SK-N-SH (cell line): ENCODE results near the gene PNLIPRP1. TPM values are rescaled to one million over a fixed set of nuclear protein-coding genes. Genes with fewer than 3 reads are reported as not detected.

Experiments
- CTCF ChIA-PET: fragments of 300-600, 350-600 bp; formaldehyde crosslinking; extraction: SDS; loops from one replicate; lab custom pipeline; 2021; lab: Yijun Ruan, JAX
- POLR2A ChIA-PET: fragments of 350-600 bp; sonication (Branson Sonifier 250); formaldehyde crosslinking; extraction: SDS; loops from one replicate; lab custom pipeline; 2020; ENCODE audit warnings: antibody characterized with exemption, inconsistent platforms; lab: Yijun Ruan, JAX
- DNase-seq: peaks from one replicate; pipeline ENCODE4 v3.0.0; 2012
- H2AFZ ChIP-seq: fragments of 200-600 bp; sonication (generic); 2 replicates; pipeline ENCODE4 v1.8.1; 2016; ENCODE audit warnings: antibody characterized with exemption, mild to moderate bottlenecking, low read depth
- H3F3A ChIP-seq: fragments of 200-600 bp; sonication (generic); replicated peaks from 2 replicates; pipeline ENCODE3; 2016; ENCODE audit warnings: antibody characterized with exemption, mild to moderate bottlenecking; ENCODE audit not compliant: insufficient read depth
- H3K27ac ChIP-seq, 2 experiments: fragments of 200-500 bp in 1 of 2; fragments of 200-600 bp in 1 of 2; sonication (Bioruptor generic) in 1 of 2; sonication (generic), shearing (Covaris generic) in 1 of 2; 2 replicates each; pipeline versions ENCODE4 v1.5.1 to v1.6.1; 2014 to 2016; ENCODE audit warnings: low read depth in 2 of 2, inconsistent platforms in 1 of 2, low read length in 1 of 2, mild to moderate bottlenecking in 1 of 2, mixed read lengths in 1 of 2
- H3K27me3 ChIP-seq: fragments of 200-600 bp; sonication (generic), shearing (Covaris generic); 2 replicates; pipeline ENCODE4 v1.6.1; 2016; ENCODE audit warnings: mixed run types; ENCODE audit not compliant: insufficient read depth
- H3K36me3 ChIP-seq, 2 experiments: fragments of 200-500 bp in 1 of 2; fragments of 200-600 bp in 1 of 2; sonication (Bioruptor generic) in 1 of 2; sonication (generic) in 1 of 2; replicated peaks in 1 of 2; 2 replicates each; pipeline versions ENCODE3 to v1.5.1; 2014 to 2016; ENCODE audit warnings: low read length in 1 of 2, mild to moderate bottlenecking in 1 of 2; ENCODE audit not compliant: insufficient read depth in 2 of 2, control insufficient read depth in 1 of 2
- H3K4me1 ChIP-seq, 2 experiments: fragments of 200-500 bp in 1 of 2; fragments of 200-600 bp in 1 of 2; sonication (Bioruptor generic) in 1 of 2; sonication (generic), shearing (Covaris generic) in 1 of 2; 2 replicates each; pipeline versions ENCODE4 v1.5.1 to v1.6.1; 2014 to 2016; ENCODE audit warnings: low read depth in 1 of 2, low read length in 1 of 2, mixed run types in 1 of 2; ENCODE audit not compliant: insufficient read depth in 2 of 2, control insufficient read depth in 1 of 2
- H3K4me2 ChIP-seq: fragments of 200-600 bp; sonication (generic), shearing (Covaris generic); 2 replicates; pipeline ENCODE4 v1.6.1; 2017; ENCODE audit warnings: mixed run types
- H3K4me3 ChIP-seq, 2 experiments: fragments of 200-500 bp in 1 of 2; fragments of 200-600 bp in 1 of 2; sonication (Bioruptor generic) in 1 of 2; sonication (generic), shearing (Covaris generic) in 1 of 2; 2 replicates each; pipeline versions ENCODE4 v1.5.1 to v1.8.1; 2014 to 2016; ENCODE audit warnings: low read depth in 2 of 2, inconsistent platforms in 1 of 2, low read length in 1 of 2, mild to moderate bottlenecking in 1 of 2, mixed read lengths in 1 of 2, moderate library complexity in 1 of 2
- H3K79me2 ChIP-seq: fragments of 200-600 bp; sonication (generic); 2 replicates; pipeline ENCODE4 v1.8.1; 2017; ENCODE audit warnings: mild to moderate bottlenecking; ENCODE audit not compliant: insufficient read depth
- H3K9ac ChIP-seq: fragments of 200-600 bp; sonication (generic); 2 replicates; pipeline ENCODE4 v1.6.1; 2017; ENCODE audit warnings: mixed run types
- H3K9me2 ChIP-seq: fragments of 200-600 bp; sonication (generic); 2 replicates; pipeline ENCODE4 v1.6.1; 2017; ENCODE audit warnings: mixed run types
- H3K9me3 ChIP-seq: fragments of 200-600 bp; sonication (generic); 2 replicates; pipeline ENCODE4 v1.6.1; 2017; ENCODE audit warnings: mixed run types, mild to moderate bottlenecking, moderate library complexity
- H4K20me1 ChIP-seq: fragments of 200-600 bp; sonication (generic); 2 replicates; pipeline ENCODE4 v1.6.1; 2017; ENCODE audit warnings: mild to moderate bottlenecking, mixed run types; ENCODE audit not compliant: insufficient read depth
- EP300 ChIP-seq, 2 experiments: IDR thresholded peaks; 2 replicates each; pipeline versions ENCODE4 v1.4.0 to v1.6.1; 2012; ENCODE audit warnings: borderline replicate concordance in 1 of 2, low read depth in 1 of 2, low read length in 1 of 2
- EZH2phosphoT487 ChIP-seq: fragments of 200-600 bp; sonication (generic); IDR thresholded peaks from 2 replicates; pipeline ENCODE4 v1.6.1; 2017; ENCODE audit warnings: low read depth, mixed run types, mild to moderate bottlenecking, antibody characterized with exemption, moderate library complexity, borderline replicate concordance
- FOXJ3 ChIP-seq: sonication (generic); formaldehyde crosslinking; IDR thresholded peaks from 2 replicates; pipeline ENCODE4 v1.5.1; 2020; ENCODE audit warnings: mild to moderate bottlenecking, missing genetic modification reagents
- GABPA ChIP-seq: IDR thresholded peaks from 2 replicates; pipeline ENCODE4 v1.4.0; 2012; ENCODE audit warnings: low read depth, mild to moderate bottlenecking
- GATA2 ChIP-seq: sonication (generic); formaldehyde crosslinking; IDR thresholded peaks from 2 replicates; pipeline ENCODE4 v1.5.0; 2020; ENCODE audit warnings: mild to moderate bottlenecking, missing genetic modification reagents
- NFIC ChIP-seq: IDR thresholded peaks from 2 replicates; pipeline ENCODE4 v1.4.0; 2012; ENCODE audit warnings: borderline replicate concordance
- NRF1 ChIP-seq: IDR thresholded peaks from 2 replicates; pipeline ENCODE4 v1.6.1; 2012; ENCODE audit warnings: low read depth, mild to moderate bottlenecking, low read length
- PBX3 ChIP-seq: IDR thresholded peaks from 2 replicates; pipeline ENCODE4; 2012
- RAD21 ChIP-seq: IDR thresholded peaks from 2 replicates; pipeline ENCODE4 v1.6.1; 2012; ENCODE audit warnings: mild to moderate bottlenecking, low read length
- SMC3 ChIP-seq: IDR thresholded peaks from 2 replicates; pipeline ENCODE4 v1.6.1; 2012; ENCODE audit warnings: low read depth, low read length, improper control_type of control experiment
- WGBS: methylation state at CpG from one replicate; pipeline ENCODE4 v1.1.6; 2017; ENCODE audit warnings: low lambda C conversion rate; 5-methylcytosine and 5-hydroxymethylcytosine counted together
- polyA plus RNA-seq, 3 experiments: library from polyadenylated mRNA; depleted of rRNA; stranded (reverse); fragments of >200 nt; gene quantifications; 2 replicates each; pipeline ENCODE4 v1.2.3, GENCODE V29; 2012
- TF ChIP-seq, protein P1 (sequence below): IDR thresholded peaks from 2 replicates; pipeline ENCODE4 v1.6.1; 2012; ENCODE audit warnings: mild to moderate bottlenecking, low read depth, low read length, moderate library complexity
- TF ChIP-seq, protein P2 (sequence below): IDR thresholded peaks from 2 replicates; pipeline ENCODE4 v1.4.0; 2012; ENCODE audit warnings: low read depth
- TF ChIP-seq, protein P3 (sequence below): IDR thresholded peaks from 2 replicates; pipeline ENCODE4 v1.4.0; 2012; ENCODE audit warnings: low read depth, borderline replicate concordance

The PNLIPRP1 gene
- polyA plus RNA-seq, 1 of the 3 experiments (the other 2 are of a cell fraction), result not detected

- Histone ChIP-seq H3K36me3 (no peaks in the 10 kb centered on the region), H3K27ac (no peak within 1 kb of the TSS), H3K4me2 (no peak within 1 kb of the TSS), H3K4me3 (no peak within 1 kb of the TSS), H3K9me2 (no peaks in the 10 kb centered on the region), H3F3A (no peaks in the 10 kb centered on the region), H2AFZ (no peak within 1 kb of the TSS), H3K79me2 (no peaks in the 10 kb centered on the region), H4K20me1 (no peaks in the 10 kb centered on the region), H3K4me1 (no peaks in the 10 kb centered on the region), H3K9ac (no peak within 1 kb of the TSS), H3K27me3 (no peaks in the 10 kb centered on the region), H3K9me3 (no peaks in the 10 kb centered on the region)
- POLR2A ChIA-PET, result no interaction called here
- no peak for DNase-seq
- CTCF ChIA-PET, result interaction anchor here (0.8 to 1.4 kb wide), 2 partner anchors 24 to 55 kb away, joined by 3 to 6 read pairs; no protein-coding TSS in a partner anchor
- TF ChIP-seq RAD21, result no peak
- 60% methylated on average over 8 of the region's 8 CpGs for WGBS
Observed at GRCh38 chr10:116545756-116546155, 45.0 kb upstream of the PNLIPRP1 start, which contains the start of gene PNLIP. PNLIP (plus strand) TSS chr10:116545931; CDS start chr10:116546093, 162 bp downstream.

DNA sequence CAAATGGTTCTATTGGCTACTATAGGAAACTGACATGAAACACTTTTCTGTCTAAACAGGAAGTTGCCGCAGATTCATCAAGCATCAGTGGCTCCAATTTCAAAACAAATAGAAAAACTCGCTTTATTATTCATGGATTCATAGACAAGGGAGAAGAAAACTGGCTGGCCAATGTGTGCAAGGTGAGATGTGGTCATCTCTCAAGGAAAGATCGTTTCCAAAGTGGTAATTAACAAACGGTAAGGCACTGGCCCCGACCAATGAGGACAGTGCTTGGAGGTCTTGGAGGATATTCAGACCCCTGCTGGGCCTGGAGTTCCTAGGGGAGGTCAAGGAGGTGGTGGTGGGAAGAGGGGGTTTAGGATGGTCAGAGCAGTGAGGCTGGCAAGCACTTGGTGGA, 42.5 kb upstream of the PNLIPRP1 start:
- 47% methylated on average over 5 of the region's 5 CpGs for WGBS
- Histone ChIP-seq H3K9me3 (no peaks in the 10 kb centered on the region), H3K27ac (no peak overlapping the region), H3K4me1 (no peaks in the 10 kb centered on the region), H3K36me3 (no peaks in the 10 kb centered on the region), H3K79me2 (no peaks in the 10 kb centered on the region), H3K9me2 (no peaks in the 10 kb centered on the region), H3K4me2 (no peak overlapping the region), H3K4me3 (no peak overlapping the region), H3K27me3 (no peaks in the 10 kb centered on the region), H2AFZ (no peak overlapping the region), H3F3A (no peaks in the 10 kb centered on the region), H4K20me1 (no peaks in the 10 kb centered on the region), H3K9ac (no peak overlapping the region)
- TF ChIP-seq NRF1 (no peak), EP300 (IDR thresholded peaks at IDR 0.05; ENCODE audit: borderline replicate concordance in 1 of 2, low read depth in 1 of 2, low read length in 1 of 2) (no peak), PBX3 (no peak), FOXJ3 (CRISPR knock-in tag) (no peak), GATA2 (CRISPR knock-in tag) (no peak), GABPA (no peak), SMC3 (no peak), NFIC (no peak), EZH2phosphoT487 (no peak)
- TF ChIP-seq, protein P1, sequence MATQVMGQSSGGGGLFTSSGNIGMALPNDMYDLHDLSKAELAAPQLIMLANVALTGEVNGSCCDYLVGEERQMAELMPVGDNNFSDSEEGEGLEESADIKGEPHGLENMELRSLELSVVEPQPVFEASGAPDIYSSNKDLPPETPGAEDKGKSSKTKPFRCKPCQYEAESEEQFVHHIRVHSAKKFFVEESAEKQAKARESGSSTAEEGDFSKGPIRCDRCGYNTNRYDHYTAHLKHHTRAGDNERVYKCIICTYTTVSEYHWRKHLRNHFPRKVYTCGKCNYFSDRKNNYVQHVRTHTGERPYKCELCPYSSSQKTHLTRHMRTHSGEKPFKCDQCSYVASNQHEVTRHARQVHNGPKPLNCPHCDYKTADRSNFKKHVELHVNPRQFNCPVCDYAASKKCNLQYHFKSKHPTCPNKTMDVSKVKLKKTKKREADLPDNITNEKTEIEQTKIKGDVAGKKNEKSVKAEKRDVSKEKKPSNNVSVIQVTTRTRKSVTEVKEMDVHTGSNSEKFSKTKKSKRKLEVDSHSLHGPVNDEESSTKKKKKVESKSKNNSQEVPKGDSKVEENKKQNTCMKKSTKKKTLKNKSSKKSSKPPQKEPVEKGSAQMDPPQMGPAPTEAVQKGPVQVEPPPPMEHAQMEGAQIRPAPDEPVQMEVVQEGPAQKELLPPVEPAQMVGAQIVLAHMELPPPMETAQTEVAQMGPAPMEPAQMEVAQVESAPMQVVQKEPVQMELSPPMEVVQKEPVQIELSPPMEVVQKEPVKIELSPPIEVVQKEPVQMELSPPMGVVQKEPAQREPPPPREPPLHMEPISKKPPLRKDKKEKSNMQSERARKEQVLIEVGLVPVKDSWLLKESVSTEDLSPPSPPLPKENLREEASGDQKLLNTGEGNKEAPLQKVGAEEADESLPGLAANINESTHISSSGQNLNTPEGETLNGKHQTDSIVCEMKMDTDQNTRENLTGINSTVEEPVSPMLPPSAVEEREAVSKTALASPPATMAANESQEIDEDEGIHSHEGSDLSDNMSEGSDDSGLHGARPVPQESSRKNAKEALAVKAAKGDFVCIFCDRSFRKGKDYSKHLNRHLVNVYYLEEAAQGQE, result no peak
- TF ChIP-seq, protein P2, sequence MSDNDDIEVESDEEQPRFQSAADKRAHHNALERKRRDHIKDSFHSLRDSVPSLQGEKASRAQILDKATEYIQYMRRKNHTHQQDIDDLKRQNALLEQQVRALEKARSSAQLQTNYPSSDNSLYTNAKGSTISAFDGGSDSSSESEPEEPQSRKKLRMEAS, result no peak
- TF ChIP-seq, protein P3, sequence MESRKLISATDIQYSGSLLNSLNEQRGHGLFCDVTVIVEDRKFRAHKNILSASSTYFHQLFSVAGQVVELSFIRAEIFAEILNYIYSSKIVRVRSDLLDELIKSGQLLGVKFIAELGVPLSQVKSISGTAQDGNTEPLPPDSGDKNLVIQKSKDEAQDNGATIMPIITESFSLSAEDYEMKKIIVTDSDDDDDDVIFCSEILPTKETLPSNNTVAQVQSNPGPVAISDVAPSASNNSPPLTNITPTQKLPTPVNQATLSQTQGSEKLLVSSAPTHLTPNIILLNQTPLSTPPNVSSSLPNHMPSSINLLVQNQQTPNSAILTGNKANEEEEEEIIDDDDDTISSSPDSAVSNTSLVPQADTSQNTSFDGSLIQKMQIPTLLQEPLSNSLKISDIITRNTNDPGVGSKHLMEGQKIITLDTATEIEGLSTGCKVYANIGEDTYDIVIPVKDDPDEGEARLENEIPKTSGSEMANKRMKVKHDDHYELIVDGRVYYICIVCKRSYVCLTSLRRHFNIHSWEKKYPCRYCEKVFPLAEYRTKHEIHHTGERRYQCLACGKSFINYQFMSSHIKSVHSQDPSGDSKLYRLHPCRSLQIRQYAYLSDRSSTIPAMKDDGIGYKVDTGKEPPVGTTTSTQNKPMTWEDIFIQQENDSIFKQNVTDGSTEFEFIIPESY, result no peak
- no peak for DNase-seq
- ChIA-PET POLR2A (no interaction called here), CTCF (no interaction called here)
